Esophagus (tissue), 2 donors: Measurements from ENCODE around the gene TRIM24. TPM values are rescaled to one million over a fixed set of nuclear protein-coding genes. Genes with fewer than 3 reads are reported as not detected.

Experiments used
- H3K27ac ChIP-seq, 2 donors: one replicate each; pipeline ENCODE4 v1.5.1; 2013; ENCODE audit warnings: low read depth in 2 of 2, mild to moderate bottlenecking in 2 of 2, inconsistent platforms in 1 of 2, low read length in 1 of 2, moderate library complexity in 1 of 2
- H3K27me3 ChIP-seq, 2 donors: one replicate each; pipeline ENCODE4 v1.6.1; 2013; ENCODE audit warnings: low read length in 2 of 2, control low read depth in 1 of 2, mild to moderate bottlenecking in 1 of 2; ENCODE audit not compliant: insufficient read depth in 2 of 2, control insufficient read depth in 1 of 2
- H3K36me3 ChIP-seq, 2 donors: one replicate each; pipeline ENCODE4 v1.6.1; 2013; ENCODE audit warnings: low read length in 1 of 2; ENCODE audit not compliant: control insufficient read depth in 2 of 2, insufficient read depth in 2 of 2
- H3K4me1 ChIP-seq, 2 donors: one replicate each; pipeline ENCODE4 v1.6.1; 2013; ENCODE audit warnings: low read length in 1 of 2; ENCODE audit not compliant: control insufficient read depth in 2 of 2, insufficient read depth in 2 of 2
- H3K4me3 ChIP-seq, 2 donors: one replicate each; pipeline ENCODE4 v1.5.1; 2013; ENCODE audit warnings: low read length in 2 of 2, mild to moderate bottlenecking in 2 of 2, low read depth in 1 of 2, moderate library complexity in 1 of 2
- H3K9me3 ChIP-seq, 2 donors: one replicate each; pipeline ENCODE4 v1.6.1; 2013; ENCODE audit warnings: mild to moderate bottlenecking in 2 of 2, low read depth in 1 of 2, low read length in 1 of 2, moderate library complexity in 1 of 2; ENCODE audit not compliant: control insufficient read depth in 2 of 2, insufficient read depth in 1 of 2
- WGBS, 2 donors: extraction: QIAGEN DNeasy Blood & Tissue Kit; methylation state at CpG; one replicate each; pipeline ENCODE4 v1.1.7; 2013; 5-methylcytosine and 5-hydroxymethylcytosine counted together
- polyA plus RNA-seq, 2 donors: library from polyadenylated mRNA; stranded (reverse); fragments of 200-250 nt; gene quantifications; one replicate each; pipeline ENCODE4 v1.2.3, GENCODE V29; 2013
- donor health status: healthy with polysubstance abuse.
- donor health status: Bipolar disorder and iron deficiency.

Gene TRIM24
- polyA plus RNA-seq, 2 donors = 7.8 TPM

DNA sequence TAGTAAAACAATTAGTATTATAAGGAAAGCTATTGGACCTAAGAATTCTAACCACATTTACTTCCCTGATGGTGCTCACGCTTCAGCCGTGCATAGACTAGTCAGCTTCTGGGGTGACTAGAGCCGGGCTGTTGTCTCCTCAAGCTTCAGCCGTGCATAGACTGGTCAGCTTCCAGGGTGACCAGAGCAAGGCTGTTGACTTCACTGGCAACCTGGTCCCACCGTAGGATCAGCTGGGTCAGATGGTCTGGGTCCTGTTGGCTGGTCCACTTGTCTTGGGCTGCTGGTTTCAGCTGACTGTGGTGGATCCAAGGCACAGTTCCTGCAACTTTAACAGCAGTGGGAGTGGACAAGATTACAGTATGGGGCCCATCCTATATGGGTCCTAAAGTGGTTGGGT lies 99.4 kb downstream of the TRIM24 start:
- no peak overlapping the region for H3K27ac ChIP-seq
- no peak overlapping the region for H3K4me3 ChIP-seq
- H3K9me3 ChIP-seq = peaks cover 16 to 22% of the 10 kb centered on the region in 2 donors
- peaks cover 14% of the 10 kb centered on the region in 2 donors for H3K36me3 ChIP-seq
- no peaks in the 10 kb centered on the region for H3K27me3 ChIP-seq
- 99 to 100% methylated on average over 5 of the region's 5 CpGs for WGBS, 2 donors
- H3K4me1 ChIP-seq = no peaks in the 10 kb centered on the region

DNA sequence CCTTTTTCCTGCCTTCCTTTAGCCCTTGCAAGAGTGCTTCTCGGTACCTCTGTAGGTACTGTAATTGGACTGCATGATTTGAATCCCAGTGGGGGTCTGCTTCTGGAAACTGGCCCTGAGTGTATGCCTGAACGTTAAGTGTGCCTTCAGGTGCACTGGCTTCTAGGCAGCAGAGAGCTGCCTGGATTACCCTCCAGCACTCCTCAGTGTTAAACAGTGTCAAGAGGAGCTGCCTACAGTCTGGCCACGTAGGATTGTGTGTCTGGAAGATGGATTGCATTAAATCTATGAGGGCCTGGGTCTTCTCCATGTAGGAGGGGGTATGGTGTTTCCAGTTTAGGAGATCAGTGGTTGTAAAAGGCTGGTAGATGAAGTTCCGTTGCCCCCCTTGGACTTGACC lies 103.7 kb downstream of the TRIM24 start:
- Histone ChIP-seq H3K27ac (peak overlapping the region; percentile 60 to 68), H3K4me1 (peaks cover 0 to 2% of the 10 kb centered on the region in 2 donors), H3K36me3 (peaks cover 7 to 14% of the 10 kb centered on the region in 2 donors), H3K9me3 (peaks cover 13 to 16% of the 10 kb centered on the region in 2 donors), H3K4me3 (peak overlapping the region in 1 of 2 donors; percentile 20), H3K27me3 (no peaks in the 10 kb centered on the region)
- 76 to 78% methylated on average over 4 of the region's 4 CpGs for WGBS, 2 donors

GRCh38 chr7:138564365-138564764 lies 104.3 kb downstream of the TRIM24 start:
- Histone ChIP-seq H3K36me3 (peaks cover 7 to 10% of the 10 kb centered on the region in 2 donors), H3K9me3 (peaks cover 13% of the 10 kb centered on the region in 2 donors), H3K4me3 (peak overlapping the region in 1 of 2 donors; percentile 20), H3K27ac (peak overlapping the region; percentile 60 to 68), H3K27me3 (no peaks in the 10 kb centered on the region), H3K4me1 (peaks cover 0 to 2% of the 10 kb centered on the region in 2 donors)
- 62 to 81% methylated on average over 5 of the region's 5 CpGs for WGBS, 2 donors

DNA sequence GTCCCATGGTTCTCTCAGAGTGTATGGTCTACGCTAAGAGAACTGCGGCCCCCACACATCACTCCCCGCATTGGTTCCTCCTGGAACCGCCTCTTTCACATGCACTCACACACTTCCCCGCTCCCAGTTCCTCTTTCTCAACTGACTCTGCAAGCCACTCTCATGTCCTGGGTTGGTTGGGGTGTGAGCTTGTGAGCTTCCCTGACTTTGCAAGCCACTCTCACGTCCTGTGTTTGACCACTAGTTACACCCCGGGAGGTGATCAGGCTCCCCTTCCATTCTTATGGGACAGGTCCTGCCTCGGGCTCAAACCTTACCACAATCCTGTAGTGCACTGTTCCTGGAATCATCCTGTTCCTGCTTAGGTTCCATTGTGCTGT lies 105.0 kb downstream of the TRIM24 start:
- H3K27me3 ChIP-seq = no peaks in the 10 kb centered on the region
- H3K9me3 ChIP-seq = peaks cover 11 to 13% of the 10 kb centered on the region in 2 donors
- H3K4me1 ChIP-seq = peaks cover 0 to 2% of the 10 kb centered on the region in 2 donors
- peak overlapping the region; percentile 6 to 34 for H3K27ac ChIP-seq
- 96 to 97% methylated on average over 8 of the region's 8 CpGs for WGBS, 2 donors
- H3K36me3 ChIP-seq = peaks cover 7 to 8% of the 10 kb centered on the region in 2 donors
- no peak overlapping the region for H3K4me3 ChIP-seq

DNA sequence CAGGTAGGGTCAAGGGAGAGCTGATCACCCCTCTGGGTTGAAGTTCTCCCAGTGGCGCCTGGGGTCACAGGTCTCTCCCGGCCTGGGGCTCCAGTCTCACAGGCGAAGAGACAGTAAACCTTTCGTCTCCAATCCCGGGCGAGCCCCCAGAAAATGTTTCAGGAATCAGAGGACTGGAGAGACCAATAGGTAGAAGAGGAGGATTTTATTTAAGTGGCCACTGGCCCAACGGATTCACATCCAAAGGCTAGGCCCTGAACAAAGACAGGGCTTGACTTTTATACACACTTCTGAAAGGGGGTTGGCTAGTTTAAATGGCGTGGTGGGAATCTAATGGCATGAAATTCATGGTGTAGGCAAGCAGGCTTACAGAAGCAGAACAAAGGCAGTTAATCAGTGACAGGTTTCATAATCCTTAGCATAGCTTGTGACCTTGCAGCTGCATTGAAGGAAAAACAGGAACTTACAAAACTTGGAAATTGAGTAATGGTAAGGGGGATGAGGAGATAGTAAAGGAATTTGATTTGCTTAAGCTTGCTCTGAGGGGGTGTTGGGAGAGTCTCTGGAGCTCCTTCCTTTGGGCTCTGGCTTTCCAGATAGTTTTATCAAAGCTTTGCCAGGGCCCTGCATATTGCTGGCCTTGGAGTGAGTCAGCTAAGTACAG lies 105.5 kb downstream of the TRIM24 start:
- Histone ChIP-seq H3K36me3 (peaks cover 7 to 8% of the 10 kb centered on the region in 2 donors), H3K4me1 (peaks cover 0 to 2% of the 10 kb centered on the region in 2 donors), H3K4me3 (no peak overlapping the region), H3K9me3 (peaks cover 11 to 13% of the 10 kb centered on the region in 2 donors), H3K27me3 (no peaks in the 10 kb centered on the region), H3K27ac (peak overlapping the region; percentile 30 to 34)
- WGBS, 2 donors = 95 to 96% methylated on average over 8 of the region's 8 CpGs

GRCh38 chr7:138568655-138569054 lies 108.6 kb downstream of the TRIM24 start:
- no peaks in the 10 kb centered on the region for H3K27me3 ChIP-seq
- WGBS, 2 donors = 94 to 97% methylated on average over 2 of the region's 2 CpGs
- H3K9me3 ChIP-seq = peaks cover 9 to 11% of the 10 kb centered on the region in 2 donors
- H3K27ac ChIP-seq = no peak overlapping the region
- peaks cover 0 to 2% of the 10 kb centered on the region in 2 donors for H3K4me1 ChIP-seq
- H3K4me3 ChIP-seq = no peak overlapping the region
- H3K36me3 ChIP-seq = peaks cover 3 to 8% of the 10 kb centered on the region in 2 donors

DNA sequence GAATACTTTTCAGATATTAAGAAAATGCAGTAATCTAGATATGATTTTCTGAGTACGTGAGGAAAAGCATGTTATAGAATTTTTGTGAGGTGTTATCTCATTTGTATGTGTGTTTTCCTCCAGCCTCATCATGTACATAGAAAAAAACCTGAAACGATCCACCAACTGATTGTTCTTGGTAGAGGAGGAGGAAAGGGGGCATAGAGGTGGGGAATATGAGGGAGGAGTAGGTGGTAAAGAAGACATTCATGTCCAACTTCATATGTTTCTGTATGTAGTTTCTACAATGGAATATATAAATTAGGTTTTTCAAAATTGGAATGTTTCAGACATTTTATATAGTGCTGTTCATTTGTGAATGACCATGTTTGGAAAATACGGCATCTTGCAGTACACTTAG lies 109.4 kb downstream of the TRIM24 start:
- H3K27me3 ChIP-seq = no peaks in the 10 kb centered on the region
- peaks cover under 1 to 8% of the 10 kb centered on the region in 2 donors for H3K36me3 ChIP-seq
- peaks cover 0 to 2% of the 10 kb centered on the region in 2 donors for H3K4me1 ChIP-seq
- 93 to 99% methylated on average over 3 of the region's 3 CpGs for WGBS, 2 donors
- H3K27ac ChIP-seq = no peak overlapping the region
- no peak overlapping the region for H3K4me3 ChIP-seq
- peaks cover 7 to 9% of the 10 kb centered on the region in 2 donors for H3K9me3 ChIP-seq

DNA sequence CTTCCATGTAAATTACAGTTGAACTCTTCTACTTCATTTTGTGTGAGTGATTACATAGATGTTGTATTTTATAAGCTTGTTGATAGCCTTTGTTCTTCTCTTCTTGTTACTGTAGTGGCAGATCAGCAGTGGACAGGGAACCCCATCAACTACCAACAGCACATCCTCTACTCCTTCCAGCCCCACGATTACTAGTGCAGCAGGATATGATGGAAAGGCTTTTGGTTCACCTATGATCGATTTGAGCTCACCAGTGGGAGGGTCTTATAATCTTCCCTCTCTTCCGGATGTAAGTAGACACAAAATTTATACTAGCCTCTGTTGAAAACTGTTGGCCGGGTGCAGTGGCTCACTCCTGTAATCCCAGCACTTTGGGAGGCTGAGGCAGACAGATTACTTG lies 110.7 kb downstream of the TRIM24 start:
- WGBS, 2 donors = 94 to 97% methylated on average over 4 of the region's 4 CpGs
- H3K4me1 ChIP-seq = no peaks in the 10 kb centered on the region
- H3K9me3 ChIP-seq = no peaks in the 10 kb centered on the region
- peaks cover 0 to 8% of the 10 kb centered on the region in 2 donors for H3K36me3 ChIP-seq
- no peak overlapping the region for H3K4me3 ChIP-seq
- no peaks in the 10 kb centered on the region for H3K27me3 ChIP-seq
- no peak overlapping the region for H3K27ac ChIP-seq

GRCh38 chr7:138573741-138574140 lies 113.7 kb downstream of the TRIM24 start:
- Histone ChIP-seq H3K27ac (no peak overlapping the region), H3K27me3 (no peaks in the 10 kb centered on the region), H3K4me1 (no peaks in the 10 kb centered on the region), H3K4me3 (no peak overlapping the region), H3K9me3 (no peaks in the 10 kb centered on the region), H3K36me3 (peaks cover 0 to 6% of the 10 kb centered on the region in 2 donors)
- 68 to 79% methylated on average over 4 of the region's 4 CpGs for WGBS, 2 donors

- WGBS, 2 donors = 91 to 92% methylated on average over 5 of the region's 5 CpGs
- Histone ChIP-seq H3K27ac (no peak overlapping the region), H3K36me3 (peaks cover 0 to 2% of the 10 kb centered on the region in 2 donors), H3K4me3 (no peak overlapping the region), H3K27me3 (no peaks in the 10 kb centered on the region), H3K4me1 (no peaks in the 10 kb centered on the region), H3K9me3 (no peaks in the 10 kb centered on the region)
Observed at GRCh38 chr7:138575897-138576428, 115.9 kb downstream of the TRIM24 start.
